ENCODE results near the gene CLASP1. TPM values are rescaled to one million over a fixed set of nuclear protein-coding genes. Genes with fewer than 3 reads are reported as not detected.
"Not testable (repeated sequence)": the region's sequence is repeated elsewhere in the genome, so short reads cannot be mapped to it uniquely, and the experiment has no call there.

Gene CLASP1
- total RNA-seq, 2 donors from 2014 or later = 46.0 to 48.2 TPM

DNA sequence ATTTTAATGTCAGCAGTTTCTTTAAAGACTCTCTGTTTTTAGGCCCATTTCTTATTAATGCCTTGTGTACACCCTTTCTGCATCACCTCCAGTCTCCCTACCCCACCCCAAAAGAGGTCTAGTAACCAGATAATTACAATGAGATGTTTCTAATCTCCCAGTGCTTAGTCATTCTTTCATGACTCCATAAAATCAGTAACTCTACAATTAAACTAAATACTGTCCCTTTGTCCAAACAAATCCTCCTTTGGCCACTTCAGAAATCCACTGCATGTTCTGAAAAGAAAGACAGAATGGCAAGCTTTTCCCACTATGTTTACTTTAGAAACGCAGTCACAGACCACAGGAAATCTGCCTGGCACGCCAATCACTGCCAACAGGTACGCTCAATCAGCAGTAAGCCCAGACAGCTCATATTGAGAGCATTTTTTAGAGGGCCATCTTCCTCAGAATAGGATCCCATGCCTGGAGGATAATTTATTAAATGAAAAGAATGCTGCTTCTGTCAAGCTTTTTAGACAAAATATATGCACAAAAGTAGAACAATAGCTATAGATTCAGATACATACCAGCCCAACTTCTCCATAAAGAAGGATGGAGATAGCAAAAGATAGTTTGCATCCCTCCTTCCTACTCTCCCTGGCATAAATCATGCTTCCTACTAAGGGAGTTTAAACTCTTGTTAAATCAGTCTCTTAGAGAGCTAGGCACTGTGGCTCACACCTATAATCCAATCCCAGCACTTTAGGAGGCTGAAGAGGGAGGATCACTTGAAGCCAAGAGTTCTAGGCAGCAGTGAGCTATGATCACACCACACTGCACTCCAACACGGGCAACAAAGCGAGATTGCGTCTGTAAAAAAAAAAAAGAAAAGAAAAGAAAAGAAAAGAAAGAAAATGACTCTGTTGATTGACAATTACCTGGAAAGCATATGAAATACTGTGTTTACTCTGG lies 14.6 kb downstream of the CLASP1 start:
- intact Hi-C loops (cut with DNase I) = no loop called here
- no peak for DNase-seq
- ATAC-seq = no peak

DNA sequence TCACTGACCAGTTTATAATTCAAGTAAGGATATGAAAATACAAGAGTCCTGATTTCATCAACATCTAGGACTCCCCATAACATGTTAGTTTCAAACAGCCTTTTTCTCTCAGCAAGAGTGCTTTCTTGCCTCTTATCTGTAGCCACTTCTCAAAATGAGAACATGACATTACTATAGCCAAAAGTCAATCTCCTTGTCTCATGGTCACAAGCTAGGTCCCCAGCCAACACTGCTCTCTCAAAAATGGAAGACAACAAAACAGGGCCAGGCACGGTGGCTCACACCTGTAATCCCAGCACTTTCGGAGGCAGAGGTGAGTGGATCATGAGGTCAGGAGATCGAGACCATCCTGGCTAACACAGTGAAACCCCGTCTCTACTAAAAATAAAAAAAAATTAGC lies 15.8 kb downstream of the CLASP1 start:
- ATAC-seq (peak in 1 of 2 donors; percentile 61), DNase-seq (no peak)
- intact Hi-C loops (cut with DNase I) = no loop called here

DNA sequence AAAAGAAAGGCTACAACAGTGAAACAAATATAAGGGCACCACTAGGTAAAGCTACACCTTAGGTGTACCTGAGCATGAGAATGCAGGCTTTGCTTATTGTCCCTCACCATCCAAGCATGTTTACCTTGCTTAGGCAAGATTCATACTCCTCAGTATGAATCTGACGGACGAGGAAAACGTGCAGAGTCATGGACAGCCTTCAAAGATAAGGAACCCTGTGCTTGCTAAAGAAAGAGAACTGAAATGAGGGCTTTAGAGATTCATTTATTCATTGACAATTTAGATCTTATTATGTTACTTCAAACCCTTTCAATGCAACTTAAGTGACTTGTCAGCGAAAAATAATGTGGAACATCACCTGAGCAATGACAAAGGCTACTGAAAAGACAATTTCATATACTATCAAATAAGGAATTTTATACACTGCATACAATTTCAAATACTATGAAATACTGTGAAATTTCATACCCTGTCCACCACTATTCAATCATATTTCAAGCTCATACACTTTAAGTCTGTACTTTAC lies 21.7 kb downstream of the CLASP1 start:
- peak in 1 of 2 donors; percentile 23 for ATAC-seq
- intact Hi-C loops (cut with DNase I) = no loop called here
- DNase-seq = no peak

DNA sequence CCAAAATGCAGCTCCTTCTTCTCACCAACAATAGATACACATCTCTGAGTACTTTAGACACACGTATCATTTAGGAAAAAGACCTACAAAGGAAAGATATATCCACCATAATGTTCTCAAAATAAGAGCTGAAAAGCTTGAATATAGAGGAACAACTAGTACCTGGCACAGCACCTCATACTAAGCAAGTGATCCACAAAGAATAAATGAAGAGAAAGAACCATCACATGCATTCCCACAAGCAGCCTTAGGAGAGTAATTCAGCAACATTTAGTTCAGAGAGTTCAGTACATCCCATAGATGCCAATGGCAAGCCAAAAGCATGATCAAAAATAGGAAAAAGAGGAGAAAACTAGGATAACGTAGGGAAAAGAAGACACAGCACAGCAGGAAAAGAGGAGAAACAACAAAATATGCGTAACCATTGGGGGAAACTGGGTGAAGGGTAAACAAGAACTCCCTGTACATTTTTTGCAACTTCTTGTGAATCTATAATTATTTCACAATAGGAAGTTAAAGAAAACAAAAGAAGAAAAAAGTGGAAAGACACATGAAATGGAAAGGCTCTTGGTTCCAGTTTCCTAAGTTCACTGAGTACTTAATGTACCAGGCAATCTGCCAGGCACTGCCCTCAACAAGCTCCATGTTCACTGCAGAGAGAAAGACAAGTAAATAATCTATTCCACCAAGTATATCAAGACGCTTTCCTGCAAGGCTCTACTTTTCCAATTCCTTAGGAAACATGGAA lies 22.3 kb downstream of the CLASP1 start:
- DNase-seq = peak; percentile 68
- intact Hi-C loops (cut with DNase I) = no loop called here
- peak; percentile 50 to 68 for ATAC-seq

DNA sequence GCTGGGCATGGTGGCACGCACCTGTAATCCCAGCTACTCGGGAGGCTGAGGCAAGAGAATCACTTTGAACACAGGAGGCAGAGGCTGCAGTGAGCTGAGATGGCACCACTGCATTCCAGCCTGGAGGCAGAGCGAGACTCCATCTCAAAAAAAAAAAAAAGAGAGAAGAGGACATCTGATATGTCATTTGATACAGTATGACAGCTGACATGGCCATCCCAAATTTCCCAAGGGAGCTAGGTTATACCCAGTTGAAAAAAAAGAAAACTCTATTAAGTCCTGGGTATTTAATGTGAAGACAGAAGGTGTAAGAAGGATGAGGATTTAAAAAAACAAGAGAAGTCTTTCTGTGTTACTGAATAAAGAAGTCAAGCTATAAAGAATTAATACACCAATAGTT lies 23.3 kb downstream of the CLASP1 start:
- no peak for DNase-seq
- intact Hi-C loops (cut with DNase I) = no loop called here
- ATAC-seq = no peak

DNA sequence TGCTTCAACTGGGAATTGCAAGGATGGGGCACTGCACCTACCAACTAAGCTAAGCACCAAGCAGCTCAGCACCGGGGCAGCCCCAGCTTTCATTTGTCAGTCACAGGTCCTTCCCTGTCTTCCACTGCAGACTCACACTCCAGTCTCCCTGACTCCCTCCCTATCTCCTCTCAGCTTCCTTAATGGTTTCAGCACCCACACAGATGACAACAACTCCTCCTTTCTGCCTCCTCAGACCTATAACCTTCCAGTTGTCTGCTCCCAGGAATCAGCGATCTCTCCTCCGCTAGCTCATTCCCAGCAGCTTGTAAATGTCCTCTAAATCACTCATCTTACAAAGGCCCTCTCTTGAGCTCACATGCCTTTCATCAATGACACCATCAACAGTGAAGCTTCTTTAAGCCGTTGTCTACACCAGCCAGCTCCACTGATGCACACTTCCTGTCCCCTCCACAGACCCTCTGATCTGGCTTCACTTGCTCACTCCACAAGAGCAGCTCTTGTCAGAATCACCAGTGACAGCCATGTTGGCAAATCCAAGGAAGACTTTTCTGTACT lies 32.1 kb downstream of the CLASP1 start:
- ATAC-seq (peak; percentile 69 to 70), DNase-seq (no peak)
- intact Hi-C loops (cut with DNase I) = no loop called here

DNA sequence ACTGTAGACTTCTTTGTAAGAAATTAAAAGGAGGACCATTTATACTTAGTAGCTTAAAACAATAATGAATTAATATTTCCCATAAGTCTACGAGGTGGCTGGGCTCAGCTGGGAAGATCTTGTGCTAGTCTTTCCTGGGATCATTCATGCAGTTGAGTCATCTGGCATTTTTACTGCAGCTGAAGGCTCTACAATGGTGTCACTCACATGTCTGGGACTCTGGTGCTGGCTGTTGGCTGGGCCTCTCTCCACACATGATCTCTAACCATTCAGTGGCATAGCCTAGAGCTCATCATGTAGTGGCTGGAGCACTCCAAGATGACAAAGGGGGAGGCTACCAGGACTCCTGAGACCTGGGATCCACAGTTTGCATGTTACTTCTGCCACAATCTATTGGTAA lies 35.5 kb downstream of the CLASP1 start:
- DNase-seq (no peak), ATAC-seq (peak in 1 of 2 donors; percentile 15)
- intact Hi-C loops (cut with DNase I) = no loop called here

DNA sequence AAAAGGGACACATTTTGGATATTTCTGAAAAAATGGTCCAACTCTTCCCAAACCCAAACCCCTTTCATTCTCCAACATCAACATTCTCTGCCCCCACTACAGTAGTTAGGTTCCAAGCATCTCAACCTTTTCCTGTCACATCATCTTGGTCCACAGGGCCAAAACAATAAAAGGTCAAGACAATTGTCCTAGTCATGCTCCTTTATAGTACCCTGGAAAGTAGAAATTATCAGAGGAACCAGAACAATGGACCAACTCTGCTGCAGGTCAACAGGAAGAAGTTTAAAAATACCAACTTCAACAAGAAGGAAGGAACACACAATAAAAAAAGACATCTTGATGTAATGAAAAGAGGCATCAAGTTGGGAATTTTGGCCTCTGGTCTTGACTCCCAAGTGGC lies 36.1 kb downstream of the CLASP1 start:
- ATAC-seq = no peak
- intact Hi-C loops (cut with DNase I) = no loop called here
- DNase-seq = no peak

DNA sequence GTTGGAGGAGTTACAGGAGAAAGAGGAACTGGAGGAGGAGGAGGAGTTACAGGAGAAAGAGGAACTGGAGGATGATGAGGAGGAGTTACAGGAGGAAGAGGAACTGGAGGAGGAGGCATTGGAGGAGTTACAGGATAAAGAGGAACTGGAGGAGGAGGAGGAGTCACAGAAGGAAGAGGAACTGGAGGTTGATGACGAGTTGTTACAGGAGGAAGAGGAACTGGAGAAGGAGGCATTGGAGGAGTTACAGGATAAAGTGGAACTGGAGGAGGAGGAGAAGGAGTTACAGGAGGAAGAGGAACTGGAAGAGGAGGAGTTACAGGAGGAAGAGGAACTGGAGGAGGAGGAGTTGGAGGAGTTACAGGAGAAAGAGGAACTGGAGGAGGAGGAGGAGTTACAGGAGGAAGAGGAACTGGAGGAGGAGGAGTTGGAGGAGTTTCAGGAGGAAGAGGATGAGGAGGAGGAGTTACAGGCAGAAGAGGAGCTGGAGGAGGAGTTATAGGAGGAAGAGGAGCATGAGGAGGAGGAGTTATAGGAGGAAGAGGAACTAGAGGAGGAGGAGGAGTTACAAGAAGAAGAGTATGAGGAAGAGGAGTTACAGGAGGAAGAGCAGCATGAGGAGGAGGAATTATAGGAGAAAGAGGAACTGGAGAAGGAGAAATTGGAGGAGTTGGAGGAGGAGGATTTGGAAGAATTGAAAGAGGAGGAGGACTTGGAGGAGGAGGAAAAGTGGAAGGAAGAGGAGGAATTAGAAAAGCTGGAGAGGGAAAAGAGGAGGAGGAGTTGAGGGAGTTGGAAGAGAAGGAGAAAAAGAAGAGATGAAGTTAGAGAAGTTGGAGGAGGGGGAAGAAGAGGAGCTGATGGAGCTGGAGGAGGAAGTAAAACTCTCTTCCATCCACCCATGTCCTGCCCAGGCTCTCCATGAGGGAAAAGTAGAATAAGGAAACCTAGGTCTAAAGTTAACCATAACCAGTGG lies 37.2 kb downstream of the CLASP1 start:
- intact Hi-C loops (cut with DNase I) = no loop called here
- no peak for ATAC-seq

DNA sequence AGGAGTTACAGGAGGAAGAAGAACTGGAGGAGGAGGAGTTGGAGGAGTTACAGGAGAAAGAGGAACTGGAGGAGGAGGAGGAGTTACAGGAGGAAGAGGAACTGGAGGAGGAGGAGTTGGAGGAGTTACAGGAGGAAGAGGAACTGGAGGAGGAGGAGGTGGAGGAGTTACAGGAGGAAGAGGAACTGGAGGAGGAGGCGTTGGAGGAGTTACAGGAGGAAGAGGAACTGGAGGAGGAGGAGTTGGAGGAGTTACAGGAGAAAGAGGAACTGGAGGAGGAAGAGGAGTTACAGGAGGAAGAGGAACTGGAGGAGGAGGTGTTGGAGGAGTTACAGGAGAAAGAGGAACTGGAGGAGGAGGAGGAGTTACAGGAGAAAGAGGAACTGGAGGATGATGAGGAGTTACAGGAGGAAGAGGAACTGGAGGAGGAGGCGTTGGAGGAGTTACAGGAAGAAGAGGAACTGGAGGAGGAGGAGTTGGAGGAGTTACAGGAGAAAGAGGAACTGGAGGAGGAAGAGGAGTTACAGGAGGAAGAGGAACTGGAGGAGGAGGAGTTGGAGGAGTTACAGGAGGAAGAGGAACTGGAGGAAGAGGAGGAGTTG lies 38.1 kb downstream of the CLASP1 start:
- DNase-seq; ATAC-seq; intact Hi-C loops (cut with DNase I): not testable (repeated sequence)

More for the DNA sequence above, 37.2 kb downstream of the CLASP1 start:
- no peak for DNase-seq

DNA sequence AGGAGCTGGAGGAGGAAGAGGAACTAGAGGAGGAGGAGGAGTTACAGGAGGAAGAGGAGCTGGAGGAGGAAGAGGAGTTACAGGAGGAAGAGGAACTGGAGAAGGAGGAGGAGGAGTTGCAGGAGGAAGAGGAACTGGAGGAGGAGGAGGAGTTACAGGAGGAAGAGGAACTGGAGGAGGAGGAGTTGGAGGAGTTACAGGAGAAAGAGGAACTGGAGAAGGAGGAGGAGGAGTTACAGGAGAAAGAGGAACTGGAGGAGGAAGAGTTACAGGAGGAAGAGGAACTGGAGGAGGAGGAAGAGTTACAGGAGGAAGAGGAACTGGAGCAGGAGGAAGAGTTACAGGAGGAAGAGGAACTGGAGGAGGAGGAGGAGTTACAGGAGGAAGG lies 38.8 kb downstream of the CLASP1 start:
- DNase-seq; ATAC-seq; intact Hi-C loops (cut with DNase I): not testable (repeated sequence)

DNA sequence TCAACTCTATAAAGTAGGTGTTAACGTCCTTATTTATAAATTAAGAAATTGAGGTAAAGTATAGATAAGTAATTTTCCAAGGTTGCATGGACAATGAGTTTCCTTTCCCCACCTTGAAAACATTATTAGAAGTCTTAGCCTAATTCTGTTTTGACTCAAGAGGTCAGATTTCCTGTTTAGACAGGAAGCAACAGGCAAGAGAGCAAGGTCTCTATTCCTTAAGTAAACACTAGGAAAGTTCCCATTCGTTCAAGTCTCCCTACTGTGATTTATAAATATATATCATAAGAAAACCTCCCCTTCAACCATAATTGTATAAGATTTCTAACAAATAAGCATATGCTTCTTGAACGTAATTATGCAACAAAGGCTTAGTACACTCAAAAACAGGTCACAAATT lies 40.3 kb downstream of the CLASP1 start:
- intact Hi-C loops (cut with DNase I) = no loop called here
- DNase-seq (no peak), ATAC-seq (no peak)

DNA sequence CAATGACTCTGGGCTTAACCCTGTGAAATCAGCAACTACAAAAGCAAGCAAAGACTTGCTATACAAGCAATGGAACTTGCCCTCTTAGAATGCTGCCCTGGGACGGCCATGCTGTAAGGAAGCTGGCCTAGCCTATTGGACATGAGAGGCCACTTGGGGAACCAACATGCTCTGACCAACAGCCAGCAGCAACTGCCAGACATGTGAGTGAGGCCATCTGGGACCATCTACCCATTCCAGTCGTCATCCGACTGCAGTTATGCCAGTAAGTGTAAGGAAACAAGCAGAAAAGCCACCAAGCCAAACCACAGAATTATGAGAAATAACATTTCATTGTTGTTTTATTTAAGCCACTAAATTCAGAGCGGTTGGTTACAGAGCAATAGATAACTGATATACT lies 40.9 kb downstream of the CLASP1 start:
- DNase-seq (no peak), ATAC-seq (peak in 1 of 2 donors; percentile 66)
- intact Hi-C loops (cut with DNase I) = no loop called here

DNA sequence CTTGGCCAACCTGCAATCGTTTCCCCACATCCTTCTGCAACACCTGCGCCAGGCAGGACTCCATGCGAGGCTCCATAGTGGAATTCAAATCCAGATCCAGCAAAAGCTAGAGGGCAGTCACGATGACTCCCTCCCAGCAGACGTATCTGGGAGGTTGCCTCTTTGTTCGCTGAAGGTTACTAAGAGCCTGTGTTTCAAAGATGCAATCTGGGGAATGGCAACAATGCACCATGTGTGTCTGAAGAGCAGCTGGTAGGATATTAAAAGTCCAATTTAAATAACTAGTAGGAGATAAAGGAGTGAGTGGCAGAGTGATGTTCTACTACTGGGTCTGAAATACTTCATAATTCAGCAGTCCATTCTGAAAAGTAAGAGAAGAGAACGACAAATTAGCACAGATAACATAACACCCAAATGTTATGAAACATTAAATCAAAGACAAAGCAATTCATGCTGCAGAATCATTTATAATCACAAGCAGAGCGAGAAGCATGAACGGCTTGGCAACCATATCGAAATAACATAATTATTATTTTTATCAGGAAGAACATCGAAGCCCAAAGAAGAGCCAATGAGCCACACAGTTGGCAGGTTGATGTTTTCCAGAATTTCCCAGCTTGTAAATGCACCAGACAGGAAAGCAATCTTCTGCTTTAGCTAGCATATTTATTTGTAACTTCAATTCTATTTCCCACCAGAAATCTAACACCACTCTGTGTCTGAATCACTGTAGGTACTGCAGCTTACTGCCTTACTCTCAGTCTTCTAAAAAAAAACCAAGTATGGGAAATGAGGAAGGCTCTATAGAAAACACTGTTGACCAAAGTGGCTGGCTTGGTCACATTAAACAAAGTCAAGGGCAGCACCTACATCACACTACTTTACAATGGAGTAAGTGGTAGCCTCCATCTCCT lies 43.2 kb downstream of the CLASP1 start:
- ATAC-seq (peak; percentile 38 to 48), DNase-seq (no peak)
- intact Hi-C loops (cut with DNase I) = no loop called here

DNA sequence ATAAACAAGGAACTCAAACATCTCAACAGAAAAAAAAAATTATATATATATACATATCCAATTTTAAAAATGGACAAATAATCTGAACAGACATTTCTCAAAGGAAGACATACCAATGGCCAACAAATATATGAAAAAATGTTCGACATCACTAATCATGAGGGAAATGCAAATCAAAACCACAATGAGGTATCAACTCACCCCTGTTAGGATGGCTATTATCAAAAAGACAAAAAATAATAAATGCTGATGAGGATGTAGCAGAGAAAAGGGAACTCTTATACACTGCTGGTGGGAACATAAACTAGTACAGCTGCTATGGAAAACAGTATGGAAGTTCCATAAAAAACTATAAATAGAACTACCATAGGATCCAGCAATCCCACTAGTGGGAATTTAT lies 46.1 kb downstream of the CLASP1 start:
- ATAC-seq (no peak), DNase-seq (no peak)
- intact Hi-C loops (cut with DNase I) = no loop called here

DNA sequence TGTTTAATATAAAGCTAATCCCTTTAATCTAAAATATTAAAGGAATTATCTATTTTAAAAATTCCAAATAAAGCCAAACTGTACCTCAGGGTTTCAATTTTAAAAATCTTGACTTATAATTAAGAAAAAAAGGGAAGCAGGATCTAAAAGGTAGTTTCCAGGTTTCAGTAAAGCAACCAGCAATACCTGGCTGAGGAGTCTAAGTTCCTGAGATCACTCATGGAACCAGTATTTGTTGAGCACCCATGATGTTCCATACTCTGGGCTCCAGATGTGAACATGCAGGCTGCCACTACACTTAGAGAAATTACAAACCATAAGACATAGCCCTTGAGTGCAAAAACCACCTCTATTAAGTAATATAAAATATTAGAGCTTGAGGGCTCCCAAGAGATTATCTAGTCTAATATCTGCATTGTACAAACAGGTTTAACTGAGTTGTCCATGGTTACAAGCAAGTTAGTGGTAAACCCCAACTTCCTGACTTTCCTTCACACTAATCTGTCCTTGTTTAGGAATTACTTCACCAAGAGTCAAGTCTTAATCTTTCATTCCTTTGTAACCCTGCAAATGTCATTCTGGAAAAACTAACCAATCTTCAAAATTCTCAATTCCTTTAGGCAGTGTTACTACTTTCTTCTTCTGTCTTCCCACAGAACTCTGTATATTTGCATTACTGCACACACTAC lies 49.2 kb downstream of the CLASP1 start:
- intact Hi-C loops (cut with DNase I) = loop anchor here (5.0 to 10.0 kb wide), 3 partner anchors 47 to 65 kb away; partner anchors contain the start of genes CLASP1 (in 1 of the 2) and RNU4ATAC (in 1 of the 2)
- DNase-seq (no peak), ATAC-seq (no peak)
